ENCODE measurements around the gene ALOXE3.

- TF ChIP-seq CTCF (IDR thresholded peaks at IDR 0.05; ENCODE audit: borderline replicate concordance, extremely low read depth, low read length, poor library complexity, severe bottlenecking) = no peak
- peak; percentile 33 for TF ChIP-seq EZH2 (IDR thresholded peaks at IDR 0.05; ENCODE audit: borderline replicate concordance, low read depth, low read length, severe bottlenecking)
These were observed 61.2 kb downstream of the ALOXE3 start for GRCh38 chr17:8056976-8057625.

Measured in DND-41 (cell line).